Skin epidermis (tissue), 12 donors: ENCODE results near the gene MOB2.

Source experiments
- H3K27ac ChIP-seq, 21 experiments: fragments of 200-600 bp; sonication (generic) in 11 of 21; one replicate each; pipeline ENCODE4 v1.5.0; 2020; ENCODE audit warnings: mild to moderate bottlenecking in 3 of 21, inconsistent platforms in 2 of 21, moderate library complexity in 2 of 21
- H3K4me3 ChIP-seq, 7 experiments: fragments of 200-600 bp; sonication (generic) in 2 of 7; one replicate each; pipeline ENCODE4 v1.5.0; 2020; ENCODE audit warnings: inconsistent platforms in 2 of 7, mild to moderate bottlenecking in 2 of 7, moderate library complexity in 1 of 7

Gene MOB2

GRCh38 chr11:1461826-1462697, 24.5 kb downstream of the MOB2 start:
- Histone ChIP-seq H3K4me3 (no peak overlapping the region), H3K27ac (no peak overlapping the region)

GRCh38 chr11:1460986-1461825, 25.4 kb downstream of the MOB2 start:
- H3K4me3 ChIP-seq = no peak overlapping the region
- no peak overlapping the region for H3K27ac ChIP-seq

GRCh38 chr11:1460396-1460985, 26.1 kb downstream of the MOB2 start:
- no peak overlapping the region for H3K27ac ChIP-seq
- H3K4me3 ChIP-seq = no peak overlapping the region

- Histone ChIP-seq H3K4me3 (no peak overlapping the region), H3K27ac (no peak overlapping the region)
Observed at GRCh38 chr11:1459764-1460395, 26.7 kb downstream of the MOB2 start.

GRCh38 chr11:1459219-1459575, 27.4 kb downstream of the MOB2 start:
- H3K27ac ChIP-seq = peak overlapping the region in 1 of 21 experiments; percentile 16
- H3K4me3 ChIP-seq = no peak overlapping the region

- H3K27ac ChIP-seq = no peak overlapping the region
- no peak overlapping the region for H3K4me3 ChIP-seq
Observed at GRCh38 chr11:1458340-1459218, 28.0 kb downstream of the MOB2 start.

- H3K27ac ChIP-seq = no peak overlapping the region
- H3K4me3 ChIP-seq = no peak overlapping the region
Observed at GRCh38 chr11:1457856-1458255, 28.7 kb downstream of the MOB2 start.

GRCh38 chr11:1457326-1457680, 29.3 kb downstream of the MOB2 start:
- no peak overlapping the region for H3K4me3 ChIP-seq
- no peak overlapping the region for H3K27ac ChIP-seq

- no peak overlapping the region for H3K27ac ChIP-seq
Observed at GRCh38 chr11:1456596-1457325, 29.8 kb downstream of the MOB2 start.

GRCh38 chr11:1456176-1456575, 30.4 kb downstream of the MOB2 start:
- Histone ChIP-seq H3K27ac (no peak overlapping the region), H3K4me3 (no peak overlapping the region)

More at GRCh38 chr11:1456596-1457325, 29.8 kb downstream of the MOB2 start:
- no peak overlapping the region for H3K4me3 ChIP-seq

- Histone ChIP-seq H3K27ac (no peak overlapping the region), H3K4me3 (no peak overlapping the region)
Observed at GRCh38 chr11:1455763-1456060, 30.9 kb downstream of the MOB2 start.

- Histone ChIP-seq H3K4me3 (no peak overlapping the region), H3K27ac (no peak overlapping the region)
Observed at GRCh38 chr11:1455032-1455762, 31.4 kb downstream of the MOB2 start.

- no peak overlapping the region for H3K27ac ChIP-seq
- no peak overlapping the region for H3K4me3 ChIP-seq
Observed at GRCh38 chr11:1454576-1454975, 32.0 kb downstream of the MOB2 start.

- Histone ChIP-seq H3K4me3 (no peak overlapping the region), H3K27ac (no peak overlapping the region)
Observed at GRCh38 chr11:1453611-1454034, 33.0 kb downstream of the MOB2 start.

- Histone ChIP-seq H3K27ac (no peak overlapping the region), H3K4me3 (no peak overlapping the region)
Observed at GRCh38 chr11:1452744-1453143, 33.8 kb downstream of the MOB2 start.

GRCh38 chr11:1451781-1452470, 34.7 kb downstream of the MOB2 start:
- Histone ChIP-seq H3K4me3 (no peak overlapping the region), H3K27ac (no peak overlapping the region)

- Histone ChIP-seq H3K27ac (no peak overlapping the region), H3K4me3 (no peak overlapping the region)
Observed at GRCh38 chr11:1450949-1451710, 35.4 kb downstream of the MOB2 start.
